Vagina (tissue), 2 donors: ENCODE measurements around the gene KRT16.
"Not testable (repeated sequence)": the region's sequence is repeated elsewhere in the genome, so short reads cannot be mapped to it uniquely, and the experiment has no call there.

Source experiments
- POLR2A ChIP-seq, 2 donors: fragments of 450-650 bp; IDR thresholded peaks; one replicate each; pipeline ENCODE4 v1.6.1; 2017; ENCODE audit warnings: antibody characterized with exemption in 2 of 2, mild to moderate bottlenecking in 2 of 2, moderate library complexity in 2 of 2
- TF ChIP-seq, protein P1 (sequence below), 3 experiments: fragments of 450-650 bp in 2 of 3; fragments of 200-600 bp in 1 of 3; sonication (generic) in 1 of 3; IDR thresholded peaks; one replicate each; pipeline ENCODE4 v1.5.1; 2017 to 2019; ENCODE audit warnings: antibody characterized with exemption in 3 of 3, mild to moderate bottlenecking in 2 of 3, moderate library complexity in 2 of 3

DNA sequence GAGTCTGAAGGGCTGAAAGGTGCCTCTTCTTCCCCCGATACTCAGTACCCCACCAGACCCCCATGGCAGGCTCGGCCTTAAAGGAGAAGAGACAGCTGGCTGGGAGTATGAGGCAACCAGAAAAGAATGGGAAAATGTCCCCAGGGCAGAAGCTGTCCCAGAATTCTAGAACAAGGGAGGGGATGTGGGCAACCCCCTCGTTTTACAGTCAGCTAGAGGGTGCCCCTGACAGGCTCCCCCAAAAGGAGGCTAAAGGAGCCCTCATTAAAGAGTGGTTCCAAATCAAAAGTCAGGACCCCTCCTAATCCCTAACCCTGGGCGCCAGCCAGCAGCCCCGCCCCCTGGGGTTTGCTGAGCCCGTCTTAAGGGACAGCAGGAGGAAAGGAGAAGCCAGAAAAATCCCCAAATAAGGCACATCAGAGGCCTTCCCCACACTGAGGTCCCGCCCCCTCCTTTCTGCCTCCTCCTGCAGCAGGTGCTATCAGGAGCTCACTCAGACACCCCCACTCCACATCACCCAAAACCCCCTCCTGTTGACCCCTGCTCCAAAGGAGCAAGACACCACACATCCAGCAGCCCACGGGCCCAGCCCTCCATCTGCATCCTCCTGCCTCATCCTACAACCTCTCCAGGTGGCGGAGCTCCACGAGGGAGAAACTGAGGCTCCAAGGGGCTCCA lies 10.8 kb upstream of the KRT16 start:
- TF ChIP-seq, protein P1, sequence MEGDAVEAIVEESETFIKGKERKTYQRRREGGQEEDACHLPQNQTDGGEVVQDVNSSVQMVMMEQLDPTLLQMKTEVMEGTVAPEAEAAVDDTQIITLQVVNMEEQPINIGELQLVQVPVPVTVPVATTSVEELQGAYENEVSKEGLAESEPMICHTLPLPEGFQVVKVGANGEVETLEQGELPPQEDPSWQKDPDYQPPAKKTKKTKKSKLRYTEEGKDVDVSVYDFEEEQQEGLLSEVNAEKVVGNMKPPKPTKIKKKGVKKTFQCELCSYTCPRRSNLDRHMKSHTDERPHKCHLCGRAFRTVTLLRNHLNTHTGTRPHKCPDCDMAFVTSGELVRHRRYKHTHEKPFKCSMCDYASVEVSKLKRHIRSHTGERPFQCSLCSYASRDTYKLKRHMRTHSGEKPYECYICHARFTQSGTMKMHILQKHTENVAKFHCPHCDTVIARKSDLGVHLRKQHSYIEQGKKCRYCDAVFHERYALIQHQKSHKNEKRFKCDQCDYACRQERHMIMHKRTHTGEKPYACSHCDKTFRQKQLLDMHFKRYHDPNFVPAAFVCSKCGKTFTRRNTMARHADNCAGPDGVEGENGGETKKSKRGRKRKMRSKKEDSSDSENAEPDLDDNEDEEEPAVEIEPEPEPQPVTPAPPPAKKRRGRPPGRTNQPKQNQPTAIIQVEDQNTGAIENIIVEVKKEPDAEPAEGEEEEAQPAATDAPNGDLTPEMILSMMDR (IDR thresholded peaks at IDR 0.05), result not testable (repeated sequence)
- not testable (repeated sequence) for TF ChIP-seq POLR2A (IDR thresholded peaks at IDR 0.05)
